Measurements from ENCODE around the gene GTF2H1. TPM values are rescaled to one million over a fixed set of nuclear protein-coding genes. Genes with fewer than 3 reads are reported as not detected.

GTF2H1 gene
- total and polyA plus RNA-seq, 9 of the 15 experiments (the other 6 are each of a cell fraction or from before 2014, with no cell fraction given), result 56.9 to 126 (median 92.1) TPM

DNA sequence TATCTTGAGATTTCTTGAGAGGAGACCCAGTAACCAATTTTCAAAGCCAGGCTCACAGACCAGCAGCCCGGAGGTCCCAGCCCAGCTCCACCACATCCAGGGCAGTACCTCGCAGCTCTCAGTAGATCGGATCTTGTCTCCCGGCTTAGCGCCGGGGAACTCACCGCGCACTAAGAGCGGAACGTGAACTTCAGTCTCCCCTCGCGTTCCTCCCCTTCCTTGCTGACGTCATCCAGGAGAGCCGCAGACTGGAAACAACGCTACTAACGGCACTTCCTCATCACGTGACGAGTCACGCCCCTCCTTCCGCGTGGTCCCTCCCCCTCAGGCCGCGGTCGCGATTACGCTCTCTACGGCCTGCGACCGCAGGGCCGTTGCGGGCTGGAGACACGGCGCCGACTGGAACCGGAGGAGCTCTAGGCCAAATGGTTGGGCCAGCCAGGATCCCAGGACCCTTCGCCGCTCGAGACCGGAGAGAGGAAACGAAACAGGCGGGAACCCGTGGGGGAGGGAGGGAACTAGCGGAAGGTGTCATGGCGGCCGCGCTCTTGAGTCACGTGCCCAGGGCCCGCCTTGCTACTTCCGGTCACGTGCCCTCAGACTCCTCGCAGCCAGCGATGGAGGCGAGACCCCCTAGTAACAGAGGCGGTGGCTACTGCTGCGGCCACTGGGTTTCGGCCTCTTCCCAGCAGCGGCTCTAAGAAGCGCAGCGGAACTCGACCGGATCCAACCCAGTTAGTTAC is at the start of gene GTF2H1, which contains the start of gene HPS5 (continued):
- TF ChIP-seq ZNF311 (CRISPR knock-in tag; IDR thresholded peaks at IDR 0.05) (no peak), GTF2A2 (tag; IDR thresholded peaks at IDR 0.05) (no peak), ZNF77 (CRISPR knock-in tag; IDR thresholded peaks at IDR 0.05) (peak; percentile 55; the same call in 1 of the 2 replicates), CREM (IDR thresholded peaks at IDR 0.05; ENCODE audit: low read depth) (peak; percentile 98), TCFL5 (CRISPR knock-in tag; conservative IDR thresholded peaks at IDR 0.05) (no peak), SAP30 (IDR thresholded peaks at IDR 0.05; ENCODE audit: borderline replicate concordance, insufficient read depth, low read depth, low read length, poor library complexity, severe bottlenecking) (peak; percentile 61), CBX5 (IDR thresholded peaks at IDR 0.05; ENCODE audit: borderline replicate concordance, low read depth) (no peak), YY1 (IDR thresholded peaks at IDR 0.05; ENCODE audit: borderline replicate concordance in 1 of 3, control insufficient read depth in 1 of 3, extremely low read depth in 1 of 3, insufficient read depth in 3 of 3, insufficient read length in 1 of 3, insufficient replicate concordance in 2 of 3, low read depth in 1 of 3, low read length in 2 of 3) (peak; percentile 89 to 96 (median 96)), BDP1 (IDR thresholded peaks at IDR 0.05; ENCODE audit: insufficient read depth, insufficient read length) (no peak), ZKSCAN8 (CRISPR knock-in tag; IDR thresholded peaks at IDR 0.05) (no peak), ZNF253 (CRISPR knock-in tag; conservative IDR thresholded peaks at IDR 0.05) (no peak), ARID2 (IDR thresholded peaks at IDR 0.05) (no peak), FOXK2 (conservative IDR thresholded peaks at IDR 0.05 in 1 of 2, IDR thresholded peaks at IDR 0.05 in 1 of 2; ENCODE audit: low read depth in 2 of 2) (peak; percentile 98)
- TF ChIP-seq, protein P1, sequence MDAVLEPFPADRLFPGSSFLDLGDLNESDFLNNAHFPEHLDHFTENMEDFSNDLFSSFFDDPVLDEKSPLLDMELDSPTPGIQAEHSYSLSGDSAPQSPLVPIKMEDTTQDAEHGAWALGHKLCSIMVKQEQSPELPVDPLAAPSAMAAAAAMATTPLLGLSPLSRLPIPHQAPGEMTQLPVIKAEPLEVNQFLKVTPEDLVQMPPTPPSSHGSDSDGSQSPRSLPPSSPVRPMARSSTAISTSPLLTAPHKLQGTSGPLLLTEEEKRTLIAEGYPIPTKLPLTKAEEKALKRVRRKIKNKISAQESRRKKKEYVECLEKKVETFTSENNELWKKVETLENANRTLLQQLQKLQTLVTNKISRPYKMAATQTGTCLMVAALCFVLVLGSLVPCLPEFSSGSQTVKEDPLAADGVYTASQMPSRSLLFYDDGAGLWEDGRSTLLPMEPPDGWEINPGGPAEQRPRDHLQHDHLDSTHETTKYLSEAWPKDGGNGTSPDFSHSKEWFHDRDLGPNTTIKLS (IDR thresholded peaks at IDR 0.05; ENCODE audit: borderline replicate concordance, low read depth), result peak; percentile 86
- TF ChIP-seq, protein P2, sequence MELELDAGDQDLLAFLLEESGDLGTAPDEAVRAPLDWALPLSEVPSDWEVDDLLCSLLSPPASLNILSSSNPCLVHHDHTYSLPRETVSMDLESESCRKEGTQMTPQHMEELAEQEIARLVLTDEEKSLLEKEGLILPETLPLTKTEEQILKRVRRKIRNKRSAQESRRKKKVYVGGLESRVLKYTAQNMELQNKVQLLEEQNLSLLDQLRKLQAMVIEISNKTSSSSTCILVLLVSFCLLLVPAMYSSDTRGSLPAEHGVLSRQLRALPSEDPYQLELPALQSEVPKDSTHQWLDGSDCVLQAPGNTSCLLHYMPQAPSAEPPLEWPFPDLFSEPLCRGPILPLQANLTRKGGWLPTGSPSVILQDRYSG (tag; conservative IDR thresholded peaks at IDR 0.05; ENCODE audit: low read depth), result no peak; the same call in 1 of the 2 replicates
- TF ChIP-seq, protein P3, sequence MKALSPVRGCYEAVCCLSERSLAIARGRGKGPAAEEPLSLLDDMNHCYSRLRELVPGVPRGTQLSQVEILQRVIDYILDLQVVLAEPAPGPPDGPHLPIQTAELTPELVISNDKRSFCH (CRISPR knock-in tag; IDR thresholded peaks at IDR 0.05), result no peak
- TF ChIP-seq, protein P3 (tag; IDR thresholded peaks at IDR 0.05), result peak; percentile 95
- TF ChIP-seq, protein P4, sequence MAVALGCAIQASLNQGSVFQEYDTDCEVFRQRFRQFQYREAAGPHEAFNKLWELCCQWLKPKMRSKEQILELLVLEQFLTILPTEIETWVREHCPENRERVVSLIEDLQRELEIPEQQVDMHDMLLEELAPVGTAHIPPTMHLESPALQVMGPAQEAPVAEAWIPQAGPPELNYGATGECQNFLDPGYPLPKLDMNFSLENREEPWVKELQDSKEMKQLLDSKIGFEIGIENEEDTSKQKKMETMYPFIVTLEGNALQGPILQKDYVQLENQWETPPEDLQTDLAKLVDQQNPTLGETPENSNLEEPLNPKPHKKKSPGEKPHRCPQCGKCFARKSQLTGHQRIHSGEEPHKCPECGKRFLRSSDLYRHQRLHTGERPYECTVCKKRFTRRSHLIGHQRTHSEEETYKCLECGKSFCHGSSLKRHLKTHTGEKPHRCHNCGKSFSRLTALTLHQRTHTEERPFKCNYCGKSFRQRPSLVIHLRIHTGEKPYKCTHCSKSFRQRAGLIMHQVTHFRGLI (CRISPR knock-in tag; IDR thresholded peaks at IDR 0.05), result no peak
- TF ChIP-seq, protein P5, sequence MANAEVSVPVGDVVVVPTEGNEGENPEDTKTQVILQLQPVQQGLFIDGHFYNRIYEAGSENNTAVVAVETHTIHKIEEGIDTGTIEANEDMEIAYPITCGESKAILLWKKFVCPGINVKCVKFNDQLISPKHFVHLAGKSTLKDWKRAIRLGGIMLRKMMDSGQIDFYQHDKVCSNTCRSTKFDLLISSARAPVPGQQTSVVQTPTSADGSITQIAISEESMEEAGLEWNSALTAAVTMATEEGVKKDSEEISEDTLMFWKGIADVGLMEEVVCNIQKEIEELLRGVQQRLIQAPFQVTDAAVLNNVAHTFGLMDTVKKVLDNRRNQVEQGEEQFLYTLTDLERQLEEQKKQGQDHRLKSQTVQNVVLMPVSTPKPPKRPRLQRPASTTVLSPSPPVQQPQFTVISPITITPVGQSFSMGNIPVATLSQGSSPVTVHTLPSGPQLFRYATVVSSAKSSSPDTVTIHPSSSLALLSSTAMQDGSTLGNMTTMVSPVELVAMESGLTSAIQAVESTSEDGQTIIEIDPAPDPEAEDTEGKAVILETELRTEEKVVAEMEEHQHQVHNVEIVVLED (CRISPR knock-in tag; IDR thresholded peaks at IDR 0.05), result peak; percentile 76

All from K562 (cell line).